Hindlimb muscle (tissue), 1 donor: ENCODE data around the gene CTNNA3. TPM values are rescaled to one million over a fixed set of nuclear protein-coding genes. Genes with fewer than 3 reads are reported as not detected.

Experiments
- DNase-seq: peaks from one replicate; pipeline ENCODE4 v3.0.0-alpha.2; 2013
- polyA plus RNA-seq: library from polyadenylated mRNA; unstranded; fragments of 120-200 nt; gene quantifications from one replicate; pipeline ENCODE4 v1.2.1, GENCODE V29; 2013; ENCODE audit not compliant: insufficient read length

CTNNA3 gene
- polyA plus RNA-seq, 1 donor: 7.5 TPM

DNA sequence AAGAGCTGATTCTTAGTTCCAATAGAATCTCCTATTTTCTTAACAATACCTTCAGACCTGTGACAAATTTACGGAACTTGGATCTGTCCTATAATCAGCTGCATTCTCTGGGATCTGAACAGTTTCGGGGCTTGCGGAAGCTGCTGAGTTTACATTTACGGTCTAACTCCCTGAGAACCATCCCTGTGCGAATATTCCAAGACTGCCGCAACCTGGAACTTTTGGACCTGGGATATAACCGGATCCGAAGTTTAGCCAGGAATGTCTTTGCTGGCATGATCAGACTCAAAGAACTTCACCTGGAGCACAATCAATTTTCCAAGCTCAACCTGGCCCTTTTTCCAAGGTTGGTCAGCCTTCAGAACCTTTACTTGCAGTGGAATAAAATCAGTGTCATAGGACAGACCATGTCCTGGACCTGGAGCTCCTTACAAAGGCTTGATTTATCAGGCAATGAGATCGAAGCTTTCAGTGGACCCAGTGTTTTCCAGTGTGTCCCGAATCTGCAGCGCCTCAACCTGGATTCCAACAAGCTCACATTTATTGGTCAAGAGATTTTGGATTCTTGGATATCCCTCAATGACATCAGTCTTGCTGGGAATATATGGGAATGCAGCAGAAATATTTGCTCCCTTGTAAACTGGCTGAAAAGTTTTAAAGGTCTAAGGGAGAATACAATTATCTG lies 768.6 kb downstream of the CTNNA3 start:
- DNase-seq: no peak

DNA sequence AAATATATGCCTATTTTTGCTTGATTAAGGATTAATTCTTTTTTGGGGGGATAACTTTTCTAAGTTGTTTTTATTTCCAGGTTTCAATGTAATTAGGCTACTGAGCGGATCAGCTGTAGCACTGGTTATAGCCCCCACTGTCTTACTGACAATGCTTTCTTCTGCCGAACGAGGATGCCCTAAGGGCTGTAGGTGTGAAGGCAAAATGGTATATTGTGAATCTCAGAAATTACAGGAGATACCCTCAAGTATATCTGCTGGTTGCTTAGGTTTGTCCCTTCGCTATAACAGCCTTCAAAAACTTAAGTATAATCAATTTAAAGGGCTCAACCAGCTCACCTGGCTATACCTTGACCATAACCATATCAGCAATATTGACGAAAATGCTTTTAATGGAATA lies 769.2 kb downstream of the CTNNA3 start:
- DNase-seq: no peak

DNA sequence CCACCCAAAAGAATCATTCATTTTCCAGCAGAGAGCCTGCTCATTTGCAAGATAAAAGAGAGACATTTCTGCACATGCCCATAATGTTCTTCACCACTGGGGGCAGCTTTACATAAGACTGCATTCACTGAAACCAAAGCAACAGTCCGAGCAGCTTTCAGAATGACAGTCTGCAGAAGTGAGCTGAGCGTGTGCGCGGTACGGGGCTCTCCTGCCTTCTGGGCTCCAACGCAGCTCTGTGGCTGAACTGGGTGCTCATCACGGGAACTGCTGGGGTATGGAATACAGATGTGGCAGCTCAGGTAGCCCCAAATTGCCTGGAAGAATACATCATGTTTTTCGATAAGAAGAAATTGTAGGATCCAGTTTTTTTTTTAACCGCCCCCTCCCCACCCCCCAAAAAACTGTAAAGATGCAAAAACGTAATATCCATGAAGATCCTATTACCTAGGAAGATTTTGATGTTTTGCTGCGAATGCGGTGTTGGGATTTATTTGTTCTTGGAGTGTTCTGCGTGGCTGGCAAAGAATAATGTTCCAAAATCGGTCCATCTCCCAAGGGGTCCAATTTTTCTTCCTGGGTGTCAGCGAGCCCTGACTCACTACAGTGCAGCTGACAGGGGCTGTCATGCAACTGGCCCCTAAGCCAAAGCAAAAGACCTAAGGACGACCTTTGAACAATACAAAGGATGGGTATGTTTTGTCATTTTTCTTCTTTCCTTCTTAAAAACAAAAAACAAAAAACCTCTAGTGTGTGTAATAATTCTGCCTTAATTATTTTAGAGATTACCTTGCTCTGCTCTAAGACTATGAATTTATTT lies 769.9 kb downstream of the CTNNA3 start, which contains the start of gene LRRTM3:
Gene LRRTM3 (plus strand): TSS at position 141 of the 820 bp plus-strand sequence.
- peak; percentile 78 for DNase-seq

DNA sequence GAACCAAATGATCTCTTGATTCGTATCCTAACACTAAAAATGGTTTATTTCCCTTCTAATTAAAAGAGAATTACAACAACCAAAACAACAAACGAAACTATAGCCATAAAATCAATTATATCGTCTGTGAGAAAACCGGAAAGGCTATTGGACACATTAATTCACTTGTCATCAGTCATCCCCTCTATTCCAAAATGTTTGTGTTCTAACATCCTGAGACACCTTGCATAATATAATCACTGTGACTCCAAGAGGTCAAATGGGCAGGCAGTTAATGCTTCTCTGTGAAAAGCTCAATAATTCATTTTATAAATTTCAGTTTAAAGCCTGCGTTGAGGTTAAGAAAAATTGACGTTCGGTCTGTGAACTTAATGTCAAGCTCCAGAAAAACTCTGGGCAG lies 770.6 kb downstream of the CTNNA3 start:
- DNase-seq: no peak

DNA sequence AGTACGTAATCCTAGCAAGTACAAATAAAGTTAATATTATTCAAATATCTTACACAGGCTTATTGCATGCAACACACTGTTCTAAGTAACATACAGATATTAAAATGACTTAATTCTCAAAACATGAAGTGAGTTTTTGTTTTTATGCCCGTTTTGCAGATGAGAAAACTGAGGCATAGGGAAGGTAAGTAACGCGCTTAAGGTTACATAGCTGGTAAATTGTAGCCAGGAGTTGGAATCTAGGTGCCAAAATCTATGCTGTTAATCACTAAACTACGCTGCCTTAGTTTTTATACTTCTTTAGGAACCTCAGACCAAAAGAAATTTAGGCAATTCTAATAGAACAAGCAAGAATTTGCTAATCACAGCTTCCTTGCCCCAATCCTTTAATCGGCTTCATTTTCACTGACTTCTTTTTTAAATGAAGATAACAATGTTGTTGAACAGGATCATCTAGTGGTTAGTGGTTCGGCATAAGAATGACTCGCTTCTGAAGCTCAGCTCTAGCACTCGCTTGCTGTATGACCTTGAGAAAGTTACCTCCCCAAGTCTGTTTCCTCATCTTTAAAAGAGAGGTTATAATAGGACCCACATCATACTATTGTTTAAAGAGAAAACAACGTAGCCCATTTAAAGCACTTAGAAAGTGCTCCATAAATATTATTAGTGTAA lies 771.2 kb downstream of the CTNNA3 start:
- DNase-seq: no peak

DNA sequence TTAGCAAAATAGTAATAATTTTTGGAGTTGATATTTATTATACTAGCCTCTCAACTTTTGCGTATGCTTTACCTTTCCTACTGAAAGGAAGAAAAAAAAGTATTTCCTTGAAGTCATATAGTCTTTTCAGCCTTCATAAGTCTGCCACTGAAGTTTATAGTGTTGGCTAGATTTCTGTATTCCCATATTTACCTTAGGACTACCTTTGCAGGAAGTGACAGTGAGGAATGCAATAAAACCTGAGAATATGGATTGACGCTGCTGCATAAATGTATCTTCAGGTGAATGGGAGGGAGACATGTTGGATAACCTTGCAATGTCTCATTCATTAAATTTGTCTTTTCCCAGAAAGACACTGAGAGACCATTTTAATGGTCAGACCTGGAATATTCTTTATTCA lies 776.7 kb downstream of the CTNNA3 start:
- no peak for DNase-seq

DNA sequence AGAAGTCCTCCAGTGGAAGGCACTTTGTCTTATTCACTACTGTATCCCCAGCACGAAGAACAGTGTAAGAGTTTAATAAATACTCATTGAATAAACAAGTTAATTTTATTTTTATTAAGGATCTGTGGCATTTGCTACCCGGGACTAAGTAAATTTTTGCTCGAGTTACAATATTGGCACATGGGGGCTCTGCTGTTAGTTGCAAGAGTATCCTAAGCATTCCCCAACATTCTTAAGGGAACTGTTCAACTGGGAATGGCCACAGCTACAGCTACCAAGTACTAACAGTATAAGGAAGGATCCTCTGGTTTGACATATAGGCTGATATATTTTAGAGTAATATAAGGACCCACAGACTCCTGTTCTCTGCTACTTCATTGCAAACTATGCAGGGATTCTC lies 778.9 kb downstream of the CTNNA3 start:
- DNase-seq: no peak

DNA sequence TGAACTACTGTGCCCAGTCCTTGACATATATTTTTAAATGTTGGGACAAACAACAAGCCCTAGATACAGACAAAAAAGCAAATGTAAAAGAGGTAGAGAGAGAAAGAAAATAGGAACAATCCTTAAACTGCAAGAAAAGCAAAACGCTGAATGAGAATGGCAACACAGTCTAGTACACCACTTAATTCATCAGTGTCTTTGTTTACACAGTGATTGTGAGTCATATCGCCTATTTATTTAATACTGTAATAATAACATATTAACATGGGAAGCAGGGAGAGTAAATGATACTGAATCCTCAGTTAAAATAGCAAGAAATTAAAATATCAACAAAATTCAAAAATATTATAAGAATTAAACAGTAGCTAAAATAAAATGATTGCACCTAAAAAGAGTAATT lies 780.0 kb downstream of the CTNNA3 start:
- no peak for DNase-seq

DNA sequence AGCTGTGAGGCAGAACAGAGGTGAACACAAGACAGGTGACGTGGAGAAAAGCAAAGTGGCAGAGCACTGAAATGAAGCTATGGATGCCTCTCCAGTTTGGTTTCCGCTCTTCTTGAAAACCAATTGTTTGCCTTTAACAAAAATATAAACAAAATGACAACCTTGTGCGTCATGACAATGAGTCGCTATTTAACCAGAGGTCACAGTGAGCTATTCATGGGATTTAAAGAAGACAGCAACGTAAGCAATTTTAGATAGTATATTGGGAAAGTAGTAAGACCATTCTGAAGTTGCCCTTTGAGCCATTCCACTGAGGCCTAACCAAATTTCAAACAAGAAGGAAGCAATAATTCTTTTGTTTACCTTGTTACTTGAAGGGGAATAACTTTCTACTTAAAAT lies 785.3 kb downstream of the CTNNA3 start:
- no peak for DNase-seq

DNA sequence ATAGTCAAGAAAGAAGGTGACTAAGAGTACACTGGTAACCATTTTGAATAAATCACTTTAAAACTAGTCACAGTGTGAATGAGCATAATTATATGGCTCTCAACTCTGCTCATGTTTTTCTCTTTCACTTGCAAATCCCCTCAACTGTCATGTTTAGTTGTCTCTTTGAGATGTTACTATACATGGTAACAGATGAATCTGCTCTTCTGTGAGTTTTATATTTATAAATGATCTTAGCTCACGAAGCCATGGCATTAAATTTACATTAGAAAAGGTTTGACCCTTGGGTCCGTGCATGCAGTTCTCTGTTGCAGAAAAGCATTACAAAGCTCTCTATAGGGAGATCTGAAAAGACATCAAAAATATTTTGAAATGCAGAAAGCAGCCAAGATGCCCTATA lies 803.1 kb downstream of the CTNNA3 start:
- DNase-seq: no peak

DNA sequence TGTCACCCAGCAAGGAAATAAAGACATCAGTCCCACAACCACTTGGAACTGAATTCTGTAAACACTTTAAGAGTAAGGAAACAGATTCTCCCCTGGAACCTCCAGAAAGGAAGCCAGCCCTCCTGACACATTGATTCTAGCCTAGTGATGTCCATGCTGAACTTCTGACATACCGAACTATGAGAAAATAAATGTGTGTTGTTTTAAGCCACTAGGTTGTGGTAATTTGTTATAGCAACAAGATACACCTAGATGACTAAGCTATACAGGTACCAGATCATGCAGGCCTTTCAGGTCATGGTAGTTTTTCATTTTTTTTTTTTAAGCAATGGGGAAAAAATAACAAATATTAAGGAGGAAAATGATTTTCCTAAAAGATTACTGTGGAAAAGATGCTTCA lies 807.8 kb downstream of the CTNNA3 start:
- DNase-seq: no peak

DNA sequence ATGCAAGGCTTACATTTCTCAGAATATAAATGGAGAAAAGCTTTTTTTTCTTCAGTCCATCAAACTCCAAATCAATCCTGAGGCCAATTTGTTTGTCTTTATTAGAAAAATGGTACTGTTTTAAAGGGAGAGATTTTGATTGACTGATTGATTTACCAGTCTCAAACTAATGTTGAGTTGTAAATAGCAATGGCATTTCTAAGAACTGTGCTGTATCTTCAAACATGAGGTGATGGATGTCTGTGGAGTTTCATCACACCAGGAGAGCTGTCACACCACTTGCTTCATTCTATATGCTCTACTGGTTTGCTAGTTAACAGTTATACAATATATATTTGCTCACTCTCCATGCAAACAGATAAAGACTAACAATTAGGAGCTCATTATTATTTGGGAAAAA lies 809.1 kb downstream of the CTNNA3 start:
- DNase-seq: no peak

DNA sequence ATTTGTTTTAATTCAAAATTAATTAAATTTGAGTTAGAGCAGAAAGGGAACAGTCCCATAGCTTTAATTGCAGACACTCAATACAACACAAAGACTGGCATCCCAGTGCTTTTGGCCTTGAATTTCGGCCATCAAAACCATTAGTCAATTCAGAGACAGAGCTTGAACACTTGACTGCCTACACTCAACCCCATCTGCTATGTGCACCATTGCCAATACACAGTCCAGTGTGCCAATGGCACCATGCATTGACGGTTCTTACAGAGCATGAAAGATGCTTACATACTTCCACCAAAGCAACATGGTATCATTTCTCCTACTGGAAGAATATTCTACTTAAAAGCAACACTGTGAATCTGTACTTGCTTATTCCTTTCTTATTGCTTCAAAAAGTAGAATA lies 813.7 kb downstream of the CTNNA3 start:
- no peak for DNase-seq

DNA sequence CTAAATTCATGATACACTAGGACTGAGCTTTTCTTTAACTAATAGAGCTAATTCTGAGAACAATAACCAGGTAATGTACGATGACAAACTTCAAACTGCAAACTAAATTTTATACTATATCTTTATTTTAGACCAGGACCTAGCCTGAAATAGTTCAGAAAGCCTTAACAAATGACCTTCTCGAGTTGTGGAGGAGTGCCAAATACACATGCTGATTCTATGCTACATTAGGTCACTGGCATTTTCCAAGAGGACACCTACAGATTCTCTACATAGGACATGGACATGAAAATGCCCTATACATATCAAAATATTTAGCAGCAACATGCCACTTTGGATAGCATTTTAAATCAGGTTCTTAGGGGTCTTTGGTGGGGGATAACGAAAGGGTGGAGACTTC lies 814.2 kb downstream of the CTNNA3 start:
- no peak for DNase-seq

DNA sequence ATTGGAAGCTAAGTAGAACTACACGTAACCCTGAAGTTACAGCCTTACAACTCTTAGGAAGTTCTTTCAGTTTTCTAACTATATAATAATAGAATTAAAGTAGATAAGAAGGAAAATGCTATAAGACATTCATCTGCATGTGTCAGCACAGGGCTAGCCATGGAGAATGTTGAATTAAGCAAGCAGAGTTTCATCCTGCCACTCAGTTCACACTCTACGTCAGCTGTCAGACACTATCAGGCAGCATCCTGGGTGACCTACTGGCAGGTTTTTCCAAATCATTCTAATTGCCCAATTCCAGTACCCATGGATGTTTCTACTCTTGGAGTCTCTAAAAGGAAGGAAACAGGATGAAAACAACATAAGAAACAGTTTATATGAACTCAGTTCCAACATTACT lies 815.2 kb downstream of the CTNNA3 start:
- no peak for DNase-seq

DNA sequence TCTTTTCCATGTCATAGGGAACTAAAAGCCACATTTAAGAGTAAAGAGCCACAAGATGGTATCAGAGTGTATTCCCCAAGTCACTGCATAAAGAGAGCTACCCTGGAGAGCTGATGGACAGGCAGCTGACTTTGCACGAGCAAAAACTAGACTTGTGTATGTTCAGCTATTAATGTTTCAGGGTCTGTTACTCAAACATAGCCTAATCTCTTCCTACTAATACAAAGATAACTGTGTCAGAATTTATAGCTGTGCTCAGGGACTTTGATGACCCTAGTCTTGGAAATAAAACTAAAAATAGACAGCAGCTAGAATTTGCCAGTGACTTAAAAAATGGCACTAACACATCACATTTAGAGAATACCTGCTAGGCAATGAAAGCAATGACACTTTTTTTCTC lies 815.7 kb downstream of the CTNNA3 start:
- DNase-seq: no peak

DNA sequence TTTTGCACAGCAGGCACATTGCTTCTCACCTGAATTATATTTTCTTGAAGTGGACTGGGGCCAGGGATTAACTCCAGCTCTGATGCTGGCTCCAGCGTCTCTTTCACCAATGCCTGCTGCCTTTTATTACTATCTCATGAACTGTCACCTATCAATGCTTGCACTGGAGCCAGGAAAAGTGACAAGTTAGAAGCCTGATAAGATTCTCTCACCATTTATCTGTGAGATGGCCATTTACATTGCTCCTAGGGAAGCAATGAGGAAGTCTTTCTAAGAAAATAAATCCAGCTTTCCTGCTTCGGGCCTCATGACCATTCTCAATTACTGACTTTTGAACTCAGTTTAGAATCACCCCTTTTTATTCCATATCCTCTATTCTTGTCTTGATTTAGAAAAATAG lies 818.6 kb downstream of the CTNNA3 start:
- no peak for DNase-seq

DNA sequence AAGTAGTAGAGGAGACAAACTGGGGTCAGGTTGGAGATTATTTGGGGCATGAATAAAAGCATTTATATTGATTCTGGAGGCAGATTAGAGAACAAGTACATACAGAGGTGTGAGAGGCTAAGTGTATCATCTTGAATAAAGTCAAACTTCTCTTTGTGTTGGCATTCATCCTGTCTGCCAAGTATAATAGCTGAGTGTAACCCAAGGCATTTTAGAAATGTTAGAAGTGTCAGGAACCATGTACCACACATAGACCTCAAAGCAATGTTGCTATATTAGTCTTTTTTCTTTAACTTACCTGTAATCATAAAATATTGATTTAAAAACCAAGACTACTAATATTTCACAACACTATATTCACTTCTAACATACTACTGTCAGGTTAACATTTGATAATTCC lies 826.4 kb downstream of the CTNNA3 start:
- DNase-seq: no peak

DNA sequence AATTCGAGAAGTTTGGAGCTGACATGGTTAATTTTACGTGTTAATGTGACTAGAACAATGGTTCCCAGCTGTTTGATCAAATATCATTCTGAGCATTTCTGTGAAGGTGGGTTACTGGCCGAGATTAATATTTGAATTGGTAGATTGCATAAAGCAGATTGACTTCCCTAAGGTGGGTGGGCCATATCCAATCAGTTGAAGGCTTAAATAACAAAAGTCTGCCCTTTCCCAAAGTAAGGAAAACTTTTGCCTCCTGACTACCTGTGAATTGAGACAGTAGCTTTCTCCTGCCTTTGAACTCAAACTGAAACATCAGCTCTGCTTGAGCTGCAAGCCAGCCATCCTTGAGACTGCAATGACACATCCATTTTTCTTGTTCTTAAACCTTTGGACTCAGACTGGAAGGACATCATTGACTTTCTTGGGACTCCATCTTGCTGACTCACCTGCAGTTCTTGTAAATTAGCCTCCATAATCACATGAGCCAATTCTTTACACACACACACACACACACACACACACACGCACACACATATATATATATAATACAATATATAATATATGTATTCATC lies 833.2 kb downstream of the CTNNA3 start:
- no peak for DNase-seq

DNA sequence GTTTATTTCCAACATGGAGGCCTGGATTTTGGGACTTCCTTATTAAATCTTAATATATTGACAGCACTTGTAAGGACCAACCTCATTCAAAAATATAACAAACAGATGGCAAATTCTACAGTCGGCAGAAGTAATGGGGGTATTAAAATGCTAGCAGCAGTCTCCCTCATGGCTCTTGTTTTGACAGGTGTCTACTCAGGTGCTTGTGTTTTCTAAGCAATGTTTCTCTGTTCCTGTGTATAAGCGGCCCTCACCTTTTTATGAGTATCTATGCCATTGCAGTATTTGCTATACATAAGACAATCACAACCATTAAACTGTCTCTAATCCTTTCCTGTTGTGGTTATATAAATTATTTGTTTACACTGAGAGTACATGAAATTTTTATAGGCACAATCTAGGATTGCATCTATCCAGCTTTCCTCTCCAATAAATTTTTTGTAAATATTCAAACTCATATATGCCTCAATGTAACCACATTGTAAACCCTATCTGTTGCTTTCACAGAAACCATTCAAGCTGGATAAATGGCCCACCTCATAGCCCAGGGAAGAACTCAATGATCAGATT lies 835.5 kb downstream of the CTNNA3 start:
- no peak for DNase-seq

DNA sequence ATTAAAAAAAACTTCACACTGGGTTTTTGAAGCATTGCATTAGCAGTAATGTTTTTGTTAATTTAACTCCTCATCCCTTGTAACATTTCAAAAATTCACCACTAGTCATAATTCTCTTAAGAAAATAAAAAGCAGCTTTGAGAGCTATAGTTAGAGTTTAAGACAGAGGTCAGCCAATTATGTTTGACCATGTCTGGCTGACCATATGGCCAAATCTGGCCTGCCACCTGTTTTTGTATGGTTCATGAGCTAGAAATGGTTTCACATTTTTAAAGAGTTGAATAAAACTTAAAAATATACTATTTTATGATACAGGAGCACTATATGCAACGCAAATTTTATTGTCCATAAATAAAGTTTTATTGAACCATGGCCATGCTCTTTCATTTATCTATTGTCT lies 843.2 kb downstream of the CTNNA3 start:
- DNase-seq: no peak

DNA sequence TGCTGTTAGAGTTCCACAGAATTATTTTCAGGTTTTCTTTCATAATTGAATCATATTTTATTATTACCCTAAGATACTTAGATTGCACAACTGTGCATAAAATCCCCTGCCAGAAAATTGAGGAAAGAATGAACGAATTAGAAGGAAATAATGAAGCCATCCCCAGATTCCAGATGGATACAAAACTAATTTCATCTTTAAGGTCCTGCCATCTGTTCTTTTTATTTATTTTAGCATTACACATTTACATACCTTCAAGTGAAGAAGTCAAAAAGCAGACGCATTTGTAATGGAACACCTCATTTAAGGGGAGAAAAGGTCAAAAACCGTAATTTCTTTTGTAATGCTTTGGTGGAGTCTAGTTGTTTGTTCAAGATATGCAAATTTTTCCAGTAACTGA lies 847.1 kb downstream of the CTNNA3 start:
- DNase-seq: no peak
